GM23248 (cell line): Measurements from ENCODE around the gene MOK. TPM values are rescaled to one million over a fixed set of nuclear protein-coding genes. Genes with fewer than 3 reads are reported as not detected.

ENCODE experiments used
- DNase-seq: peaks from one replicate; pipeline ENCODE4 v3.0.0-alpha.2; 2015
- H2AFZ ChIP-seq: fragments of 200-600 bp; sonication (generic); 2 replicates; pipeline ENCODE4 v1.6.1; 2016; ENCODE audit warnings: antibody characterized with exemption
- H3F3A ChIP-seq: fragments of 200-600 bp; sonication (generic); 2 replicates; pipeline ENCODE4 v1.6.1; 2016; ENCODE audit warnings: mild to moderate bottlenecking, antibody characterized with exemption, mixed run types; ENCODE audit not compliant: insufficient read depth
- H3K27ac ChIP-seq: fragments of 200-600 bp; sonication (generic); 2 replicates; pipeline ENCODE4 v1.5.1; 2016; ENCODE audit warnings: mild to moderate bottlenecking
- H3K27me3 ChIP-seq: fragments of 200-600 bp; sonication (generic); replicated peaks from 2 replicates; pipeline ENCODE4 v1.6.1; 2016; ENCODE audit warnings: mild to moderate bottlenecking; ENCODE audit not compliant: insufficient read depth
- H3K36me3 ChIP-seq: fragments of 200-600 bp; sonication (generic); 2 replicates; pipeline ENCODE4 v1.6.1; 2016; ENCODE audit warnings: low read depth, mild to moderate bottlenecking
- H3K4me1 ChIP-seq: fragments of 200-600 bp; sonication (generic); 2 replicates; pipeline ENCODE4 v1.6.1; 2016; ENCODE audit warnings: mild to moderate bottlenecking; ENCODE audit not compliant: insufficient read depth
- H3K4me2 ChIP-seq: fragments of 200-600 bp; sonication (generic); one replicate; pipeline ENCODE4 v1.6.1; 2016; ENCODE audit warnings: mild to moderate bottlenecking; ENCODE audit not compliant: unreplicated experiment
- H3K4me3 ChIP-seq: fragments of 200-600 bp; sonication (generic); 2 replicates; pipeline ENCODE4 v1.5.1; 2016; ENCODE audit warnings: mild to moderate bottlenecking
- H3K79me2 ChIP-seq: fragments of 200-600 bp; sonication (generic); 2 replicates; pipeline ENCODE4 v1.6.1; 2016; ENCODE audit warnings: mild to moderate bottlenecking; ENCODE audit not compliant: insufficient read depth
- H3K9ac ChIP-seq: fragments of 200-600 bp; sonication (generic); 2 replicates; pipeline ENCODE4 v1.6.1; 2016; ENCODE audit warnings: mild to moderate bottlenecking
- H3K9me2 ChIP-seq: fragments of 200-600 bp; sonication (generic); 2 replicates; pipeline ENCODE4 v1.6.1; 2016; ENCODE audit warnings: mixed run types, mild to moderate bottlenecking, moderate library complexity; ENCODE audit not compliant: insufficient read depth
- H3K9me3 ChIP-seq: fragments of 200-600 bp; sonication (generic); one replicate; pipeline ENCODE4 v1.6.1; 2017; ENCODE audit warnings: low read depth
- H4K20me1 ChIP-seq: fragments of 200-600 bp; sonication (generic); 2 replicates; pipeline ENCODE4 v1.6.0; 2016; ENCODE audit not compliant: insufficient read depth
- EZH2 ChIP-seq: fragments of 200-600 bp; sonication (generic); IDR thresholded peaks from 2 replicates; pipeline ENCODE4 v1.6.1; 2018; ENCODE audit warnings: antibody characterized with exemption, mild to moderate bottlenecking; ENCODE audit not compliant: insufficient read depth, poor library complexity, severe bottlenecking
- EZH2phosphoT487 ChIP-seq: fragments of 200-600 bp; sonication (generic); IDR thresholded peaks from 2 replicates; pipeline ENCODE4 v1.6.1; 2018; ENCODE audit warnings: antibody characterized with exemption, moderate library complexity, mild to moderate bottlenecking, low read depth; ENCODE audit not compliant: insufficient read depth
- WGBS, 2 experiments: methylation state at CpG; one replicate each; pipeline ENCODE4 v1.1.6; 2015 to 2017; ENCODE audit warnings: low lambda C conversion rate in 2 of 2, low coverage in 1 of 2; ENCODE audit errors: missing lambda C conversion rate in 2 of 2; 5-methylcytosine and 5-hydroxymethylcytosine counted together
- in situ Hi-C: fragments of 300-500 bp; cut with MboI; formaldehyde crosslinking; loops from 2 replicates; pipeline ENCODE4 v1.15.0; 2020
- polyA plus RNA-seq: library from polyadenylated mRNA; unstranded; fragments of >200 nt; fragmentation: Nextera tagmentation; extraction: Ambion mirVana; gene quantifications from 2 replicates; pipeline ENCODE4 v1.2.1, GENCODE V29; 2016
- total RNA-seq: library from RNA; depleted of rRNA; stranded (reverse); fragments of >200 nt; shearing (Covaris generic); gene quantifications from 2 replicates; pipeline ENCODE4 v1.2.3, GENCODE V29; 2014

The MOK gene
- total and polyA plus RNA-seq, 2 experiments from 2014 or later: 34.9 to 67.9 TPM

DNA sequence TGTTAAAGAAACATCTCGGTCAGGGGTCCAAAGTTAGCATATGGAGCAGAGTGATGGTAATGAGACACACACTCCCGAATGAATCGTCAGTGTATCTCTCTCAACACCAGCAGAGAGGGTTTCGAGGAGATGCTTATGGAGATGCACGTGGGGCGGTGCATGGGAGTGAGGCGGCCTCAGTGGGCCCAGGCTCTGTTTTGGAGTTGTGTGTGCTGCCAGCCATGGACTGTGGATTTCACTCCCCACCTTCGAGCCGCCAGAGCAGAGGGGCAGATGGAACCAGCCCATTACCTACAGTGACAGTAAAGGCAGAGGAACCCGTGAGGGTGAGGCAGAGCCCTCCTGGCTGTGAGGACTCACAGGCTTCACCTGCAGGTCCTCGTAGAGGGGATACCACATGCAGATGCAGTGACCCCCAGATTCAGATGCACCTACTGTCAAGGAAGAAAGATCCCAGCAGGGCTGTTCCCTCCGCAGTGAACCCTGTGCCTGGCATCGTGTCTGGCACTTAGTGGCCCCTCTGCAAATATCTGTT is 97.1 kb downstream of the MOK start:
- in situ Hi-C loops: no loop called here
- no peaks in the 10 kb centered on the region; the same call in 1 of the 2 replicates for H4K20me1 ChIP-seq
- no peak overlapping the region for H3K4me3 ChIP-seq
- no peak overlapping the region for H3K4me2 ChIP-seq
- WGBS, 2 experiments: 89% methylated on average over 13 of the region's 13 CpGs
- no peak overlapping the region for H3K27ac ChIP-seq
- TF ChIP-seq EZH2phosphoT487 (no peak), EZH2 (no peak)
- peaks cover 17% of the 10 kb centered on the region for H3K36me3 ChIP-seq
- H3K4me1 ChIP-seq: no peaks in the 10 kb centered on the region
- H3F3A ChIP-seq: no peaks in the 10 kb centered on the region; the same call in 1 of the 2 replicates
- no peak overlapping the region for H3K9ac ChIP-seq
- peaks cover 92% of the 10 kb centered on the region for H3K79me2 ChIP-seq
- H3K9me3 ChIP-seq: no peaks in the 10 kb centered on the region
- no peak for DNase-seq
- H3K27me3 ChIP-seq: no peaks in the 10 kb centered on the region
- no peak overlapping the region for H2AFZ ChIP-seq
- H3K9me2 ChIP-seq: no peaks in the 10 kb centered on the region

DNA sequence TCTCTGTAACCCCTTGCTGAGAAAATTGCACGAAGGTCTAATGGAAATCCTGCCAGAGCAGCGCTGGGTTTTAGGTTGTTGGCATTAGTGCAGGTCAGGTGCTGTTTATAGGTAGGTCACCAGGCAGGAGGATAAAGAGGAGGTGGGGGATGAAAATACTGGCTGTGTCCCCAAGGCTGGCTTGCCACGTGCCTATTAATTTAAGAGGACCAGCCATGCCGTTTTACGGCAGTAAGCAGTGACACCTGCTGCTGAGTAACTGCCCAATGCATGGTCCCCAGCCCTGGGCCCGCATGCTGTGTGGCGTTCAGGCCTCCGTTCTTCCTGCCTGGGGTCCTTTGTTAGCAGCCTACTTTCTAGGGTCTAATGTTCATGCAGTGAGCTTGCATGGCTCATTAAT is 98.0 kb downstream of the MOK start:
- Histone ChIP-seq H3K4me2 (no peak overlapping the region), H3K79me2 (peaks cover 94% of the 10 kb centered on the region), H3K4me3 (no peak overlapping the region), H3K4me1 (no peaks in the 10 kb centered on the region), H3K36me3 (peaks cover 17% of the 10 kb centered on the region), H3K9me2 (no peaks in the 10 kb centered on the region), H3K9me3 (no peaks in the 10 kb centered on the region), H2AFZ (no peak overlapping the region), H3K27me3 (no peaks in the 10 kb centered on the region), H4K20me1 (no peaks in the 10 kb centered on the region; the same call in 1 of the 2 replicates), H3K27ac (no peak overlapping the region), H3F3A (no peaks in the 10 kb centered on the region; the same call in 1 of the 2 replicates), H3K9ac (no peak overlapping the region)
- DNase-seq: no peak
- 90 to 94% methylated on average over 8 of the region's 8 CpGs for WGBS, 2 experiments
- in situ Hi-C loops: no loop called here
- no peak for TF ChIP-seq EZH2phosphoT487
- no peak for TF ChIP-seq EZH2

DNA sequence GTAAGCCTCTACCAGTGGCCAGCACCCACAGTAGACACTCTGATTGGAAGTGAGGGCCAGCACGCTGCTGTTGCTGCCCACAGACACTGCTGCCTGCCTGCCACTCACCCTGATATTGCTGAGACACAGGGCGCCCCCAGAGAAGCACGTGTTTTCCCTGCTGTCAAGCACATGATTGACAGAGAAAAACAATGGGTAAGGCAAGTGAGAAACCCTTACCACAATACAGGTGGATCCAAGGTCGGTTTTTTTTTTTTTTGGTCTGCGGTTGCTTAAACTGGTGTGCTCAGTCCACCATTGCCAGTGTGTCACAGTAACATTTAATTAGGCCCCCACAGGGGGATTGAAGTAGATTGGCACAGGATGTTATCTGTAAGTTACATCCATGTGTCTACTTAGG is 99.4 kb downstream of the MOK start:
- Histone ChIP-seq H3K27me3 (no peaks in the 10 kb centered on the region), H3K4me1 (no peaks in the 10 kb centered on the region), H3K4me3 (no peak overlapping the region), H3K79me2 (peaks cover 94% of the 10 kb centered on the region), H4K20me1 (no peaks in the 10 kb centered on the region; the same call in 1 of the 2 replicates), H3K9ac (no peak overlapping the region), H3K27ac (no peak overlapping the region), H3K4me2 (no peak overlapping the region), H3K9me3 (no peaks in the 10 kb centered on the region), H3K36me3 (peaks cover 10% of the 10 kb centered on the region), H3F3A (no peaks in the 10 kb centered on the region; the same call in 1 of the 2 replicates), H2AFZ (no peak overlapping the region), H3K9me2 (no peaks in the 10 kb centered on the region)
- TF ChIP-seq EZH2 (no peak), EZH2phosphoT487 (no peak)
- DNase-seq: no peak
- 85 to 86% methylated on average over 5 of the region's 5 CpGs for WGBS, 2 experiments
- in situ Hi-C loops: no loop called here

DNA sequence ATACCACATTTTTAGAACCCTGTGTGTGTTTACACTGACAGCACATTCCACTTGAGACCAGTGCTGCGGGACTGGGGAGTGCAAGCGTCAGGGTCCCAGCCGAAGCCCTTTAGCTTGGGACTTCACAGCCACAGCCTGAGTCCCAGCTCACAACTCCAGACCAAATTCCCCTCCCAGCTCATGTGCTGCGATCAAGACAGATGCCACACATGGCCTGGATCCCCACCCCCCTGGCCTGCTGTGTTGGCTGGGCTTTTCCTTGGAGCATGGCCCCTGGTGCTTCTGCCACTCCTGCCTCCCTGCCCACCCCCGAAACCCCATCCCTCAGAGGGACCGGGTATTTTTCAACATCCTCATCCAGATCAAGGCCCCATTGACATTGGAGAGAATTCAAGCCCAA is 101.6 kb downstream of the MOK start:
- DNase-seq: no peak
- in situ Hi-C loops: no loop called here
- Histone ChIP-seq H3K9ac (no peak overlapping the region), H3K4me3 (no peak overlapping the region), H3K4me2 (no peak overlapping the region), H3K9me3 (no peaks in the 10 kb centered on the region), H3K79me2 (peaks cover 85% of the 10 kb centered on the region), H2AFZ (no peak overlapping the region), H3F3A (no peaks in the 10 kb centered on the region), H3K27ac (no peak overlapping the region), H3K4me1 (no peaks in the 10 kb centered on the region), H3K36me3 (no peaks in the 10 kb centered on the region; the same call in 1 of the 2 replicates), H4K20me1 (no peaks in the 10 kb centered on the region; the same call in 1 of the 2 replicates), H3K27me3 (no peaks in the 10 kb centered on the region), H3K9me2 (no peaks in the 10 kb centered on the region)
- WGBS, 2 experiments: 80 to 83% methylated on average over 6 of the region's 6 CpGs
- TF ChIP-seq EZH2phosphoT487: no peak
- no peak for TF ChIP-seq EZH2
